ENCODE data around the gene LDLRAD4.
"Not testable (repeated sequence)": the region's sequence is repeated elsewhere in the genome, so short reads cannot be mapped to it uniquely, and the experiment has no call there.

The LDLRAD4 gene

DNA sequence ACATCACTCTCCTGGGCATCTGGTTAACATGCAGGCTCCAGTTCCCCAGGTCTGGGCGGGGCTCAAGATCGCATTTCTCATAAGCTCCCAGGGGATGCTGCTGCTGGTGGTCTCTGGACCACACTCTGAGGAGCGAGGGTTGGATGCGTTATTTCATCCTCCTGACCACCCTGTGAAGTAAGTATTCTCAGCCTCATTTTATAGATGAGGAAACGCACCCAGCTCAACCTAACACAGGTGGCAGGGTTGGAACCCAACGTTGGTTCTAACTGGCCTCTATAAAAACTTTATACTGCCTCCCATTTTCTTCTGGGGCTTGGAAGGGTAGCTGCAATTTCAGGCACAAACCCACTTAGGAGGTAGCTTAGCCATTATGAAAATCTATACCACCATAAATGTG lies 387.3 kb downstream of the LDLRAD4 start:
- DNase-seq = no peak

GRCh38 chr18:13606604-13607254 lies 388.2 kb downstream of the LDLRAD4 start:
- DNase-seq = no peak

GRCh38 chr18:13608024-13608562 lies 389.5 kb downstream of the LDLRAD4 start:
- not testable (repeated sequence) for DNase-seq

GRCh38 chr18:13608791-13609532 lies 390.4 kb downstream of the LDLRAD4 start:
- no peak for DNase-seq

GRCh38 chr18:13610555-13611141 lies 392.1 kb downstream of the LDLRAD4 start:
- no peak for DNase-seq

DNA sequence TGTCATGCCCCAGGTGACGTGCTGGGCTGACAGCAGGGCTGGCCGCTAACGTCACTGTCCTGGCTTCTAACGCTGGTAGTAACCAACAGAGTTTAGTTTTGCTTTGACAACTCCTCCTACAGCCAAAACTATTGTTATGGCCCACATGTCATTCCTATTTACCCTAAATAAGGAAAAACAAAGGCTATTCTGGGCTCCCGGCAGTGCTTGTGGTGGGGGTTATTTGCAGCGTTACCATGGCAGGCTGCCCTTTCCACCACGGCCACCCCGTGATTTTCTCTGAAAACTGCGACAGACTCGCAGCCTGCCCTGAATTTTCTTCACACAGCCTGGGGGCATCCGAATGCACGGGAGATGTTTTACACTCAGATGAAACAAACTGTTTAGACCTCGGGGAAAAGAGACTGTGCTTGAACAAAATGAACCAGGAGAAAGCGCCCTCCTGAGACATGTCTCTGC lies 392.6 kb downstream of the LDLRAD4 start:
- peak; percentile 45 for DNase-seq

- peak; percentile 68 for DNase-seq
Measured at GRCh38 chr18:13611601-13612195, 393.1 kb downstream of the LDLRAD4 start.

- DNase-seq = no peak
Measured at GRCh38 chr18:13612196-13612997, 393.8 kb downstream of the LDLRAD4 start.

DNA sequence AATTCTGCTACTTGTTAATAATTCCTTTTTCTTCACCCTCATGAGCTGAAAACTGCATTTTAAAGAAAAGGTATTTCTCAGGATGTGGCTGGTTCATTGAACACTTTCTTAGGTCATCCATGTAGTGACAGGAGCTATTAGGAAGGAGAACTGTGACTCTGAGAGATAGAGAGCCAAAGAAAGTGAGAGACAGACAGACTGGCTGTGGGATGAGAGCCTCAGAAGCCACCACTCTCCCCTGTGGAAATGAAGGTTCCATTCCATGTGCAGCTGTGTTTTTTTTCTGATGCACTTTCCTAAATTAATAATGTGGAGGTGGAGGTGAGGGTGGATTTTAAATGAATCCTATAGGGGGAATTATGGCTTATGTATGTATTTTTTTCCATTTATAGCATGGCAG lies 394.5 kb downstream of the LDLRAD4 start:
- DNase-seq = no peak

DNA sequence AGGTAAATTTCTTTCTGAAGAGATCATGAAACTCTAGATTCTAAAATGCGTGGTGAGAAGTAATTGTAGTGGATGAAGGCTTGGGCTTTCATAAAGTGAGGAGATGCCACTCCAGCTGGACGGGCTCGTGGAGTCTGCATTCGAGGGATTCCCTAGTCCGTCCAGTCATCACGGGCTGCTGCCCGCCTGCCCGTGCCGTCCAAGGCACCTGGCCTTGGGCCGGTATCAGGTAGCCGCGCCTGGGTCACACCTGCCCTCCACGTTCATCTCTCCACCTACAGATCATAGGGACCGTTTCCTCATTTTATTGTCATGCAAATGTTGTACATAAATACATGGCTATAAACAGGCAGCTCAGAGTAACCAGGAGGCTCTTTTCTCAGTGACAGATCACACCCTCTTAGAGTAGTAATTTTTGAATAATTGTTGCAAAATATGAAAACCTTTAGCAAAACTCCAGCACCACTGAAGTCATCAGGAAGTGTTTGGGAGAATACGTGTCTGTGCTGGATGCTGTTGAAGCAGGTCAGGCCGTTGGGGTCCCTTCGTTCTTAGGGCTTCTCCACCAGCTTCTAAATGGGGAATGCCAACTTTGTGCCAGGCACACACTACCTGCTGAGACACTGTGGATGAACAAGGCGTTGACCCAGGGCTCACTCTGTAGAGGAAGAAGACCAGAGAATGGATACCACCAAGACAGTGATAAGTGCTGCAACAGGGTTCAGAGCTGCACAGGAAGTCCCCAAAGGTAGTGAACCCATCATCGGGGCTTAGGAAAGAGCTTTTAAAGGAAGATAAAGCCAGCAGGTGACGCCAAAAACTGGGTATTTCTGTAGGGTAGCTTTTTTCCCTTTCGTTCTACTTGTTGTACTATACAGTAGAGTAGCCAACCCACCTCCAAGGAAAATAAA lies 395.3 kb downstream of the LDLRAD4 start:
- DNase-seq = no peak

DNA sequence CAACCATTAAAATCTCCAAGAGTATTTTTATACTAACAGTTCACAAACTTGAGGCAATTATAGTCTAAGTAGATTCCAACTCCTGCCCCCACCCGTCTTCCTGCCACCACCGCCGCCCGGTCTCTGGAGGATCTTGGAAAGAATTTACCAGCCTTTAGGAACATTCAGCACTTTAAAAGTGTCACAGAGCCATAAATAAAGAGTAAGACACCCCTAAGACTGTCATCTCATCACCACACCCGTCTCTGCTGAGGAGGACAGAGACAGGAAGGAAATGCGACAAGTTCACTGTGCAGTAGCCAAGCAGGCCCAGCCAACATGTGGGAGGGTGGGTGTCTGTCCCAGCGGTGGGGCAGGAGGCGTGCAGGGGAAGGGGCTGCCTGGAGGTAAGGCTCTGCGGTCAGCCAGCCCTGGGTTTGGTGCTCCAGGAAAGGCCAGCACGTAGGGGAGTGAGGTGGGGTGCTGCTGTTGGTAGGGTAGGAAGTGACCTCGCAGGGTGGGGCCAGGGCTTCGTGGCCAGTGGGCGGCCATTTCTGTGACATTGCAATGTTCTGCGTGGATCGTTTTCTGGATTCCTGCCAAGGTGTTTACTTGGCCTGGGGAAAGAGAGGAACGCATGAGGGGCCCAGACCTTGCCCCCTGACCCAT lies 396.2 kb downstream of the LDLRAD4 start:
- DNase-seq = no peak

GRCh38 chr18:13615432-13615861 lies 396.9 kb downstream of the LDLRAD4 start:
- DNase-seq = no peak

DNA sequence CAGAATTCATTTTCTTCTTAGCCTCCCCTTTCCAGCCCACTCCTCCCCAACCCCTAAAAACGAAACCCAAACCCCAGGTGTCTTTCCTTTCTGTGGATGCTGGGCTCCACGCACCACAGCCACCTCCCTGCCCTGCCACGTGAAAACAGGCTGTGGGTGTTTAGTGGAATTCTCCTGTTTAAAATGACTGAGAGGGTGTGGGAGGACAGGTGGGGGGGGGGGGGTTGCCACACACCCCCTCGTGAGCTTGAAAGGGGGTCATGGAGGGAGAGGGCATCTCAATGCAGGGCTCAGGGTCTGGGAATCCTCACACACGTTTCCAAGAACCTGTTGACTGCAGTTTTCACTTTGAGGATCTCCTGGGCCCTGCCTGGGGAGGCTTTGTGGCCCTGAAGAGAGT lies 397.5 kb downstream of the LDLRAD4 start:
- DNase-seq = no peak

GRCh38 chr18:13616525-13617035 lies 398.0 kb downstream of the LDLRAD4 start:
- DNase-seq = no peak

DNA sequence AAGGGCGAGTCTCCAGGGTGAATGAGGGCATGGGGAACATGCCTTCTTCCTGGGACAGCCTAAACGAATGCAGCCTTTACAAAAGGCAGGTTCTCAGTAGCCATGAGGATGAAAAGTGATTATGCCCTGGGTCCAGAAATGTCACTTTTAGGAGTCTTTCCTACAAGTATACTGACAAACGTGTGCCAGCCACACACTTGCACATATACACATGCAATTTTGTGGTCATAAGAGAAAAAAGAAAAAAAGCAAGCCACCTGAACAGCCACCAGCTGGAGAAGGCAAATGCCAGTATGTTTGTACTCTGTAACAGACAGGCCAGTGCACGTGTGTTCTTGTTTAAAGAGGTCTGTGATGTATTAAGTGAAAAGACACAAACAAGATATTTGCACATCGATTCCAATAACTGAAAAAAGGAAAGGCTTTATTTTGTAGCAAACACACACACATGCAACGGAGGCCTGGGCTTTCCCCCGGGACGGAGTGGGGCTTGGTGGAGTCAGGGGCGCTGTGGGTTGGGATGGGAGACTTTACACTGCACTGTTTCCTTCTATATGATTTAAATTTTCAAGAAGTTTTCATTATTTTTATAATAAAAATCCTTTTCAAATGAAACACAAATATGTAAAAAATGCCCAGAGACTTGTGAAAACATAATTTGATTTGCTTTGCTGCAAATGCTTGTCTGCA lies 399.4 kb downstream of the LDLRAD4 start:
- no peak for DNase-seq

GRCh38 chr18:13618760-13619438 lies 400.3 kb downstream of the LDLRAD4 start:
- no peak for DNase-seq

DNA sequence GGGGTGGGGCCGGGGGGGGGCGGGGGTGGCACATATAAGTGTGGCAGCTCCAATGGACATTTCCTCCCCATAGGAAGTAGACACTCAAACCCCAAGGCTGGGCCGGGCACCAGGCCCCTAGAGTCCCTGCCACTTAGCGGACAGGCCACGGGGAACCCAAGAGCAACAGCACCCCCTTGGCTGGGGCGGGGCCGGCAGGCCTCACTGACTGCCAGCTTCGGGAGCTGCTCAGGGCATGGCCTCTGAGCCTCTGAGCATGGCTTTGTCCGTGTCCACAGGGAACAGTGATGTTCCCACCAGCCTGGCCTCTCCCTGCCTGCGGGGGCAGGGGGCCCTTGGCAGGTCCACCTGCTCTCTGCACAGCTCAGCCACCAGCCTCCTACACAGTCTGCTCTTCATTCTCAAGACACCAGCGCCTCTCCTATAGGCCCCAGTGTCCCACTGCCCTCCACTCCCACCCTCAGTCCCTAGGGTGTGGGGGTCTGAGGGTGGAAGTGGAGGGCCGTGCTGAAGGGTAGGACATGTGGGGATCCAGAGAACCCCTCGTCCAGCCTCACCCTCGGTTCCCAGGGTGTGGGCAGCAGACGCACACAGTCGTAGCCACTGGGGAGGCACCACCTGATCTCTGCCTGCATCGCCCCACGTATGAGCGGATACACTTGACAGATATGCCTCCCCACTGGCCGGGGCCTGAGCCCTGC lies 401.1 kb downstream of the LDLRAD4 start:
- no peak for DNase-seq

GRCh38 chr18:13620206-13620672 lies 401.7 kb downstream of the LDLRAD4 start:
- DNase-seq = no peak

Measured in right kidney (tissue), 1 donor.